ENCODE data around the gene TTC21B.

The TTC21B gene

DNA sequence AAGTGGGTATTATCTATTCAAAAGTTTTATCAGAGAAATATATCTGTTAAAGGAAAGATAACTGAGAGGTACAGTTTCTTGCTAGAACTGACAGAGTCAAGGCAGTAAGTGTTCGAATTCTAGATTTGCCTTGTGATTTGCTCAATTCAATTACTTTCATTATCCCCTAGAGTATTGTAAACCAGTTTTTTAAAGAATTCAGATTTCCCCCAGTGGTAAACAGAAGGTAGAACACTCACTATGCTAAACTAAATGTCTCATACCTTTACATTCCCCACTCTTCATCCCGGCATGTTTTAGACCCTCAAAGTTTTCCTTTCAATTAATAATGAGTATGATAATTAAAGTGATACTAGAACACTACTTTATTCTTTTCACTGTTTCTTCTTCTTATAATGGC, 28.6 kb downstream of the TTC21B start:
- DNase-seq (ENCODE audit: low read depth, low spot score), result no peak

DNA sequence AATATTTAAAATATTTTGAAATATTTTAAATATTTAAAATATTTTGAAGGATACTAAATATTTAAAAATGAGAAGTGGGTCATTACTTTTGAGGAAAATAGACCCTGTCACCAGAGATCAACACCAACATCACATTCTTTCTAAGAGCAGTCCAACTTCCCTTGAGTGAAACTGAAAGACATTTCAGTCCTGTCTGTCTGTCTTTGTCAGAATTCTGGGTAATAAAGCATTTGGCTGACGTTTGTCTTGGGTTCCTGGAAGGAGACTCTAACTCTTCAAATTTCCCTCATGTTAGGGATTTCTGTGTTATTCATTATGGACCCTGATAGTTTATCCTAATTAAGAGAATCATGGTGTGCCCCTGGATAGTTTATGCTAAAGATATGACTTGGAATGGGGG, 32.8 kb downstream of the TTC21B start:
- DNase-seq (ENCODE audit: low read depth, low spot score), result no peak

DNA sequence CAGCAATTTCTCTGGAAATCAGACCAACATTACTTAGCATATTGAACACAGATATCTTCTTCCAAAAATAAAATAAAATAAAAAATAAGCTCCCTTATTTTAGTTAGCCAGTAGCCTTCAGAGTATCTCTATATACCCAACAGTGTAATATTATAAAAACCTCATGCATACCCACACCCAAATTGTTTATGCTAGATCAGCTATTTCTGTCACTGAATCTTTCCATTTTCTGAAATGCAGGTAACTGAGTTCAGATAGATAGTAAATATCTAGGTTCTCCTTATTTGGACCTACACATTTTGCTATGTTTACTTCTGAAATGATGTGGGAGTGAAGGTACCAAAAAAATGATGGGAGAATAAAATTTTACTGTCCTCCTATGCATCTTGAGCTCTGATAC, 39.9 kb downstream of the TTC21B start:
- no peak for DNase-seq (ENCODE audit: low read depth, low spot score)

DNA sequence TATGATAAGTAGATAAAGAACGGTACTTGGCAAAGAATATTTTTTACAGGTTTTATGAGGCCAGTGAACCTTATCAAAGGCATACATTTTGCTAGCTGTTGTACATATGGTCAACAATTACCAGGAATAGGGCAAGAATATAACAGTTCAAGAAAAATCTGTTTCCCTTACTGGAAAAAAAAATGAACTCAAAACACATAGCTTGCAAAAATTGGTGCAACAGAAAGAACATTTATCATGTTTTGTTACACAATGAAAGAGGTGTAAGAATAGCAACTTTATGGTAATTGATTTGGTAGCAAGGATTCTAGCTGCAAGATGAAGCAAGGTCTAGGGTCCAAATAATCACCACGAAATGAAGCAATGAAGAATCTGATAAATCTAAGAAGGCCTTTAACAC, 41.6 kb downstream of the TTC21B start:
- no peak for DNase-seq (ENCODE audit: low read depth, low spot score)

DNA sequence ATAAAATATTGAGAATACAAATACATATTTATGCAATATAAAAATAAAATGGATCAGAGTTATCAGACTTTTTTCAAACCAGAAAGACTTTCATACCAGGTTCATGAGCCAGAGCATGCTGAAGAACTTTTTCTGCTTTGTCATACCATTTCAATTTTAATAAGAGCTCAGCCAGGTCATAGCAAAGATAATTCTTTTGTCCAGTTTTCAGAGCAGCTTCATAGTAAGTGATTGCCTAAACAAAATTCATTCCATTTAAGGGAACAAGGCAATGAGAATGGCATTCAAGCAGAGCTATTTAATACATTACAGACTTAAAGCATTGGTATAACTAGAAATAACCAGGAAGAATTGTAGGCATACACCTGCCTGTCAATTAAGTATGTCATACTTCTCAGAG, 42.3 kb downstream of the TTC21B start:
- no peak for DNase-seq (ENCODE audit: low read depth, low spot score)

DNA sequence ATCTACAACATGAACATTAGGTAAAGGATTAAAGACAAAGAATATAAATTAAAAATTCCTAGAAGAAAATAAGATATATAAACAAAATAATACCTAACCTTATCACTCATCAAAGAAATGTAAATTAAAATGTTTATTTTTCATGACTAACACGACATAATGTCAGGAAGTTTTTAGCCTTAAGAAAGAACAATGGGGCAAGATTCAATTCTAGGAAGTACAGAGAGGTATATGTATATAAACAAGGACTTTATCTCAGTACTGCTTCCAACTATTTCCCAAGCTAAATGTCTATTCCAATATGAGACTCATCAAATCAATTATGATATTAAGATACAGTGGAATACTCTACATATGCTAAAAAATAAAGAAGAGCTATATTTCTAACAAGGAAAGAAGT, 44.1 kb downstream of the TTC21B start:
- DNase-seq (ENCODE audit: low read depth, low spot score), result no peak

DNA sequence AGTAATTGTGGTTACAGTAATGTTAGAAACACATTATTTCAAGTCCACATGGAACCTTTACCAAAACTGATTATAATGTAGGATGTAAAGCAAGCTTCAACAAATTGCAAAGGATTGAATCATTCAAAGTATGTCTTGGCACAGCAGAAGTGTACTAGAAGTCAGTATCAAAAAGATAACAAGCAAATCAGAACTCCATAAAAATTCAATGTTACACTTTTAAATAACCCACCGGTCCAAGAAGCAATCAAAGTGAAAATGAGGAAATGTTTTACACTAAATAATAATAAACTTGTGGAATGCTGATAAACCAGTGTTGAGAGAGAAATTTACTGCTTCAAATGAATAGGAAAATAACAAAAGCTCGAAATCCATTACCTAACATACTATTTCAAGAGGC, 47.7 kb downstream of the TTC21B start:
- DNase-seq (ENCODE audit: low read depth, low spot score), result no peak

DNA sequence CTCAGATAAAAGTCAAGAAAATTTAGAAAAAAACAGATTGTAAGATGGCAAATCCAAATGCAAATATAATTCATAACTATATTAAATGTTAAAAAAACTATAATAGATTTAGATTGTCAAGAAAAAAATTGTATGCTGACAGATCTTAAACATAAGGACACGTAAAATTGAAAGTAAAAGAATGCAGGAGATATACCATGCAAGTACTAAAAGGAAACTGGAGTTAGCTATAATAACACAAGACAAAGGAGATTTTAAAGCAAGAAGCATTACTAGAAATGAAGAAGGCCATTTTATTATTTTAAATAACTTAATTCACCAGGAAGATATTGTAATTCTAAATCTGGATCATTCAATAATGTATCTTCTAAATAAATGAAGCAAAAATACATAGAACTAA, 48.3 kb downstream of the TTC21B start:
- DNase-seq (ENCODE audit: low read depth, low spot score), result no peak

DNA sequence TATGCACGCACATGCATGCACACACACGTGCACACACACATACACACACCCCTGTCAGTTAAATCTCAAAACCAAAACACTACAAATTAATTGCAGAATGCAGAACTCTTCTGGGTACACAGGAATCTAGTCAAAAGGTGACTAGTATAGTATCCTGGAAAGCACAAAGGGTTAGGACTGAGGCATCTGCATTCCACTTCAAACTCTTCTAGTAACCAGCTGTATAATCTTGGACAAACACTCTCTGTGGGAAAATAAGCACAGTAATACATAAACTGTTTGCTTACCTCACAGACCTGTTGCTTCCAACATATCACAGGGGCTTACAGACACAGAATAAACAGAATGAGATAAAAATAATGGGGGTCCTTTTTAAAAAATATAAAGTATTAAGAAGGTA, 49.1 kb downstream of the TTC21B start:
- no peak for DNase-seq (ENCODE audit: low read depth, low spot score)

DNA sequence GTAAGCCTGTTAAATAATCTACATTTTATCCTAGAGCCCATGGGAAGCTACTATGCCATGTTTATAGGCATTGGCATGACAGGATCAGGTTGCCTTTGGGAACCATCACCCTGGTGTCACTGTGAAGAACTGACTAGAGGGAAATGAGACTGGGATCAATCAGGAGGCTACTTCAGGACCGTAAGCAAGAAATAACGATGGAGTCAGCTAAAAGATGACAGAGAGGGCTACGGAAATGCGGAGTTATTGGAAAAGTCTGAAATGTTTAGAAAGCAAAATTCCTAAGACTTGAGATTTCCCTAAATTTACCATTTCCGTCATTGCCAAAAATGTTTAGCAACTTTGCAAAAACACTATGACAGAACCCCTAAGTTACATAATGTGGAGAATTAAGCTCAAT, 50.2 kb downstream of the TTC21B start:
- no peak for DNase-seq (ENCODE audit: low read depth, low spot score)

DNA sequence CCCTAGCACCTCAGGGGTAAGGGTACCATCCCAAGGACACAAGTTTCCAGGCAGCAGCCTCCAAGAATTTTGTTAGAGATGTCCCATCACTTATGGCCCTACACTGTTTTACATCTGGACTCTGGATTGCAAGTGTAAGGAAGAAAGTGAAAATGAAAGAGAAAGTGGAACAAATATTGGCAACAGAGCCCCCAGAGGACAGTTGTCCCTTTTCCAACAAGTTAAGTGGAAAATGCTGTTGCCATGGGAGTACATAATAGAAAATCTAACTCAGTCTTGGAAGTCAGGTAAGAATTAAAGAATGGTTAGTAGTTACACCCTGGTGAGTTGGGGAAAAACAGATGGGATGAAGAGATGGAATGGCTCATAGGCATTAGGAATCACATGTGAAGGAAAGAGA, 50.6 kb downstream of the TTC21B start:
- no peak for DNase-seq (ENCODE audit: low read depth, low spot score)

DNA sequence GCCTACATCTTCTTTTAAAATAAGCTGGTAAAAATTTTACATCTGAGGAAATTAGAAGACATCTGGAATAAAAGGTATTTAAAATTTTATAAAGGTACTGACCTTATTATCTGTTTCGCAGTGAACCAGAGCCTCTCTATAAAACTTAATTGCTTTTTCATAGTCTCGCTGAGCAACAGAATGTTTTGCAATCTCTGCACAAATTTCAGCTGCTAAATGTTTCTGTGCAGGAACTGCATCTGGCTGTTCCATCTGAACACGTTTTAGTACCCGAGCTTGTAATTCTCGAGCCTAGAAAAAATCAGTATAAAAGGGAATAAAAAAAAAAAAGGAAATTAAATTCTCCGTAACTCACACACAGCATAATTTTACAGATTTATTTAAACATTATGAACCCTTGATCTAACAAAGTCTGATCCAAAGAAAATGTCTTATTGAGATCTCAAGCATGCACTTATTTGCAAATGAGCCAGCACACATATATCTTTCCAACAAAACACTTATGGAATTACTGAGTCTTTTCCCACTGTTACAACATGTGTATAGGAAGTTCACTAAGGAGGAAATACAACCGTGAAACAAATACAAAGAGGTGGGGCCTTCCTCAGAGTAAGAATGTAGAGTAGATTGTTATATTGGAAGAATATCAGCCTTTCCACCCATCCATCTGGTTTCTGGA, 51.8 kb downstream of the TTC21B start:
- no peak for DNase-seq (ENCODE audit: low read depth, low spot score)

DNA sequence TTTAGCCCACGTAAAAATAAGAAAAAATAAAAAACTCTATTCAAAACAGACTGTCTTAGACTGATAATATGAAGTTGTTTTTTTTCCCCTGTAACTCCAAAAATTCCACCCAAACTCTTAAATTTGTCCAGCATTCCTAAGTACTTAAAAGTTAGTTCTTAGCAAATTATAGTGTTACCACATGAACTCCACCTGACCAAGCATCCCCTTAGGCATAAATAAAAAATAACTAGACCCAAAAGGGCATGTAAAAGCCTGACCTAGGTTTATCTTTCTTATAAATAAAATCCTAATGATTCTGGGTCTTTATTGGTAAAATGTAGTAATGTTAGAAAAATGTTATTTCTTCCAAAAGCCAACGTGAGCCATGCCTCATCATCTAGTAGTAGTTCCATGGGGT, 54.3 kb downstream of the TTC21B start:
- no peak for DNase-seq (ENCODE audit: low read depth, low spot score)

DNA sequence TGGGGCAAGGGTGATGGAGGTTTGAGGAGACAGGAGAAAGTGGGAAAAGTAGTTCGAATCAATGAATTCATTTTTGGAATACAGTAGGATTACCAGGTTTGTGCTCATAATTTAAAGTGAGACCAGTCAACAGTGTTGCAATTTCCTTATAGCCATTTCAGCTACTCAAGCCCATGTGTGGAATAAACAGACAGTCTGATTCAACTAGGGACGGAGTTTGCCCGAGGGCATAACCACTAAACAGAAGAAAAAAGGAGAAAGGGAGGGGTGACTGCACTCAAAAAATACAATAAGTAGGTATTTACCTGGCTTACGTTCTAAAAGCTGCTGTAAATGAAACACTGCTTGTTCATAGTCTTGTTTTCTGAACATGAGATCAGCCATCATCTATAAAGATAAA, 55.2 kb downstream of the TTC21B start:
- no peak for DNase-seq (ENCODE audit: low read depth, low spot score)

DNA sequence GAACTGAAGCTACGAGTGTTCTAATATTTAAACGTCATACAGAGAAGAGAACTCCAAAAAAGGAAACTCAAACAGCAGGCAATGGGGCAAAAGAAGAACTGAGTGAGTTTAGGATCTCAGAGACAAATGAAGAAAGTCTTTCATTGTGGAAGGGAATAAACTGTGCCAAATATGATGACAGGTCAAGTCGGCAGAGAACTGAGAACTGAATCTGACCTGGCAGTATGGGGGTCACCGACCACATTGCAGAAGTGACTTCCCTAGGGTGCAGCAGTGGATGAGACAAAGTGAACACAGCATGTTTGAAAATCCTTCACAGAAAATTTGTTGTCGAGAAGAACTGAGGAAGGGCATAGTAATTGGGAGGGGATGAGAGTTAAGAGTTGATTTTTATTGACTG, 55.9 kb downstream of the TTC21B start:
- DNase-seq (ENCODE audit: low read depth, low spot score), result no peak

DNA sequence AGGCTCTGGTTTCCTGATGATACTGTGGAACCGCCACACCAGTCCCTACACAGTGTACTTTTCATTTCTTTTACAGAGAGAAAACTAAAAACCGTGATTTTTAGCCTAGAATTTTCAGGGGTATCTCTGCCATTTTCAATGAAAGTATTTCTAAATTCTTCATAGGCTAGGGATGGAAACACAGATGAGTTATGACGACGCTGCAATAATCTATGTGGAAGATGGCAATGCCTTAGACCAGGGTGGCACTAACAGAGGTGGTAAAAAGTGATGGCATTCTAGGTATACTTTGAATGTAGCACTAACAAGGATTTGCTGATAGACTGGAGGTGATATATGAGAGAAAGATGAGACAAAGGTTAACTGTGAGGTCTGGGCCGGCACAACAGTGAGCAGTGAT, 56.5 kb downstream of the TTC21B start:
- DNase-seq (ENCODE audit: low read depth, low spot score), result no peak

DNA sequence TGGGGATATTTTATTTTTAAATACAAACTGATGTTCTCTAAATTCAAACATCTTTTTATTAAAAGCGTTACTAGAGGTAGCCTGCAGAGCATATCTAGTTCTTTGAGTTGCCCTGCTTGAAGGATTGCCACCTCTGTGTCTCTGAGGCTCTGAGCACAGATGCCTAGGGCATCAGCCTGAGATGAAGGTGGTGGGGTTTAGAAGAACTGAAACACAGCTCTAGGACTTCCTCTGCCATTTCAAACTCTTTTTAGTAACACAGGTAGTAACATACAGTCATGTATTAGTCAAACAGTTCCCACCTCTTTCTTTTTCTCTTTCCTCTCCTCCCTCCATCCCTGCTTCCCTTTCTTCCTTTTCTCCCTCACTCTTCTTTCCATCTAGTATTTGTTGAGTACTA, 57.6 kb downstream of the TTC21B start:
- DNase-seq (ENCODE audit: low read depth, low spot score), result no peak

DNA sequence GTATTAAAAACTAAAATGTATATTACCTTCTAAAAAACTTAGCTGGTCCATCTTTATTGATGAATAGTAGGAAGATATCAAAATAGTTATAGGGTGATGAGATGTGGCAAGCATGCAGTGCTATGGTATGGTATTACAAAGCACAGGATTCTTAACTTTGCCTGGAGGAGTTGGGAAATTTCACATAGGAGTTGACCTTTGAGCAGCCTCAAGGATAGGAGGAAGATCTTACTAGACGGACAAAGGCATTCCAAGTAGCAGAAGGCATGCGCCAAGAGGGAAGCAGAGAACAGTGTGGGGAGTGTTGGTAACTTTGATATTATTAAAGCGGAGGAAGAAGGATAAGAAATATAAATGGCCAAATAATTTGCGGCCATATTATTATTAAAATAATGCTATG, 60.0 kb downstream of the TTC21B start:
- no peak for DNase-seq (ENCODE audit: low read depth, low spot score)

DNA sequence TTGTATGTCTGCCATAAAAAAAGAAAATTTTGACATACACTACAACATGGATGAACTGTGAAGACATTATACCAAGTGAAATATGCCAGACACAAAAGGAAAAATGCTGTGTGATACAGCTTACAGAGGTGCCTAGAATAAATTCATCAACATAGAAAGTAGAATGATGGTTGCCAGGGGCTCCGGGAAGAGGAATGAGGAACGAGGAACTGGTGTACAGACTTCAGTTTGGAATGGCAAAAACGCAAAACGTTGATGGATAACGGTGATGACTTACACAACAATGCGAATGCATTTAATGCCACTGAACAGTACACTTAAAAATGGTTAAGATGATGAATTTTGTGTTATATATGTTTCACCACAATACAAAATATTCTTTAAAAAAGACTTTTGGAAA, 61.0 kb downstream of the TTC21B start:
- no peak for DNase-seq (ENCODE audit: low read depth, low spot score)

DNA sequence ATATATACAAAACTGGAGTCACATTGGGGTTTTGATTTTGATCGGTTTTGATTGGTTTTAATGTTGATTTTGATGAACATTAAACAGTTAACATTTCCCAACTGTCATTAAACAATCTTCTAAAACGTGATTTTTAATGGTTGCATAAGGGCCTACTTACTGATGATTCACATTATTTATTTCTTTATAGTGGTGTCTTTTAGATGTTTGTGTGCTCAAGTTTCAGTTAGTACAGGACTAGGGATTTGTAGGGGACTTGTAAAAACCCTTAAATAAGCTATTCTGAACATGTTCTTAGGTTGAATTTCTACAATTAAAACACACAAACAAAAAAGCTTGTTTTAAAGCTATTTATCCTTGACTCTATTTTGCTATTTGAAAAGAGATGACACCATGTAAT, 61.6 kb downstream of the TTC21B start:
- no peak for DNase-seq (ENCODE audit: low read depth, low spot score)

DNA sequence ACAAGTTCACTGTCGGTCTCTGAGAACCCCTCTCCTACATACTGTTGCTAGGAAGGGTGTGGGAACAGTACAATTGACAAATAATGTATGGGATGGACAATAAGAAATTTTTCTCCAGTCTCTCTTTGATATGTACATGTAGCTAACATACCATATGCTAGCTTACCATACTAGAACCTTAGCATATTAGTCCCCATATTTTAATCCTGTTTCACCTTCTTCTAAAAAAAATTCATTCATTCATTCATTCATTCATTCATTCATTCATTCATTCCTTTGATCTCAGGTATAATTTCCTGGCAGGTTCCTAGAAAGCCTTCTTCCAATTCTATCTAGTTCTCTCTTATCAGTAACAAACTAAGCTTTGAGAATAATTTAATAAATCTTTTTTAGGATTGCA, 62.2 kb downstream of the TTC21B start:
- no peak for DNase-seq (ENCODE audit: low read depth, low spot score)

DNA sequence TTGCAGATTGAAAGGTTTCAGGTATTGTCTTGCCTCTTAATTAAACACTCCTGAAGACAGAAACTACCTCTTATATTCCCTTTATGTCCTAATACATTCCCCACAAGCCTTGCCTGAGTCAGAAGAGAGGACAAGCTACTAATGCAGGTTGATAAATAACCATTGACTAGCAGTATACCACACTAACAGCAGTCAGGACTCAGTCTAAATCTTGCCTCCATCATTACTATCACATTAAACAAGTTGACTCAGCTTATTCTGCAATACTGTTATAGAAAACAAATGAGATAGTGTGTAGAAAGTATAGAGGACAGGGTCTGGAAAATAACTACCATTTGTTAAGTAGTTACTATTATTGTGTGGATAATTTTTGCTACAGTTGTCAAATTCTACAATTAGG, 63.8 kb downstream of the TTC21B start:
- DNase-seq (ENCODE audit: low read depth, low spot score), result no peak

DNA sequence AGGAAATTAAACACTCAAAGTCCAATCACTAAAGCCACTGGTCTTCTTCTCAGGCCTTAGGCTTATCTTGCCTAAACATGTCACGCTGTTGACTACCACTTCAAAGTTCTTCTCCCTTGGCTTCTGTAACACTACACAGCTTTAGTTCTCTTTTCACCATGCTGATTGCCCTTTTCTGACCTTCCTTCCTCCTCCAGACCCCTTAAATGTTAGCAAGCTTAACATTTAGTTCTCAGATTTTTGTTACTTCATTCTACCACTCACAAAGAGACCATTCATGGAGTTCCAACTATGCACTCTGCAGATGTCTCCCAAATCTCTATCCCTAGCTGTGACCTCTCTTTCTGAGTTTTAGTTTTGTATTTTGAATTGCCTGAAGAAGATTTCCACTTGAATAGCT, 64.4 kb downstream of the TTC21B start:
- DNase-seq (ENCODE audit: low read depth, low spot score), result no peak

DNA sequence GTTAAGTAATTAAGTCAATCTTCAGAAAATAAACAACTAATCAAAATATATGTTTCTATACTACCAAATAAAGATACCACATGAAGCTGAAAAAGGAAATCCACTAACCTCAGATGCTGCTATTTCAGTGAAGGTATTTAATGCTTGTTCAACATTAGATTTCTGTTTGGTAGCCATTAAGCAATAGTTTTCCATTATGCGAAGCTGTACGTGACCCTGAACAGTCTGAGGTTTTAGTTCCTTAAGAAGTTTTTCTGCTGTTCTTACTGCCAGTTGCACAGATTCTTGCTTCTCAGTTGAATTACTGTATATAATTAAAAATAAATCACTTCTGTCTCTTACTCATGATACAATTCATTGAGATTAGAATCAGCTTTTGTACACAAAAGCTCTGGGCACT, 65.4 kb downstream of the TTC21B start:
- no peak for DNase-seq (ENCODE audit: low read depth, low spot score)
